Stimulated activated CD4-positive, alpha-beta T cell treated with anti-CD3 and anti-CD28 coated beads, Interleukin-12 subunit alpha, Interleukin-12 subunit beta, amount 100 ng/mL, for 24 hours (primary cell): ENCODE measurements around the gene INKA2.

Source experiments
- DNase-seq, 2 experiments: peaks; one replicate each; pipeline ENCODE4 v3.0.0-alpha.2; 2020; ENCODE audit warnings: low read depth in 2 of 2

INKA2 gene

DNA sequence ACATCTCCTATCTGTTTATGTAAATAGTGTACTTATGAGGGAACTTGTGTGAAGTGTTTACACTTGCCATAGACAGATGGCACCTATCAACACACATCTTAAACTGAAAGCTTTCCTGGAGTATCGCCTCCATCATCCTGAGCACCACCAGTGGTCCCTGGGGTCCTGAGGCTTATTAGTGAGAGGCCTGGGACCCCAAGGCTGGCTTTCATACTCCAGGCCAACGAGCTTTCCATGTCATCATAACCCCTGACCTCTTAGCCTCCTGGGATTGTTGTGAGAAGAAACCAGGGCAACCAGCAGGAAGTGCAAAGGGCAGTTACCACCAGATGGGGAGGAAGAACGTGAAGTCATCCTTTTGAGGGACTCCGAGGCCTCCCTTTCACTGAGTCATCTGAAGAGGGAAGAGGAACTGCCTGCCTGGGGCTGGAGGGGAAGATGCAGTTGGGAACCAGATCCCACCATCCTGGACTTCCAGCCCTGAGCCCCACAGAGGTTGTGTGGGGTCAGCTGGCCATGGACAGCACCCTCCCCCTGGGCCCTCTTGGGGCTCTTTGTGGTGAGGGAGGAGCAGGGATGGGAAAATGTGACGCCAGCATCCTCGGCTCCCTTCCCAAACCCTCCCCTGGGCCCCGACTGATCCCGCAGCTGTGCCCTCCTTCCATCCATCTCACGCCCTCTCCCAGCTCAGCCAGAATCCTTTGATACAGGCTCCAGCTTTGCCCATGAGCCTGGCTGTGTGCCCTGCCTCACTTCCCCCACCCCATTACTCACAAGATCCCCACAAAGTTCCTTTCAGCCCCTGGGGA, 5.8 kb downstream of the INKA2 start:
- no peak for DNase-seq

DNA sequence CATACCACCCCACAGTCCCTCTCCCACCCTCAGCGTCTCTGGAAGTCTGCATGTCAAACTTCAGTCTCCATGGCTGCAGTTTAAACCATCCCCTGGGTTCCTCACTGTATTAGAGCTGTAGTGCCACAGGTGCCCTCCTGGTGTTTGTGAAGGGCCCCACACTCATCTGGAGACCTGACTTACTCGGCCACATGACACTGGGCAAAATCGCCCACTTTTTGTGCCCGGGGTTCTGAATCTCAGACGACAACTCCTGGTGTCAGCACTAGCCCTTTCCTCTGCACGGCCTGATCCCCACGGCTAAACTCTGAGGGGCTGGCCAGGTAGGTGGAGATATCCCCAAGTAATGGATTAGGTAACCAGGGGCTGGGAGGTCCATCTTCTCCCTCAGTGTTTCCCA, 6.5 kb downstream of the INKA2 start:
- DNase-seq: no peak

DNA sequence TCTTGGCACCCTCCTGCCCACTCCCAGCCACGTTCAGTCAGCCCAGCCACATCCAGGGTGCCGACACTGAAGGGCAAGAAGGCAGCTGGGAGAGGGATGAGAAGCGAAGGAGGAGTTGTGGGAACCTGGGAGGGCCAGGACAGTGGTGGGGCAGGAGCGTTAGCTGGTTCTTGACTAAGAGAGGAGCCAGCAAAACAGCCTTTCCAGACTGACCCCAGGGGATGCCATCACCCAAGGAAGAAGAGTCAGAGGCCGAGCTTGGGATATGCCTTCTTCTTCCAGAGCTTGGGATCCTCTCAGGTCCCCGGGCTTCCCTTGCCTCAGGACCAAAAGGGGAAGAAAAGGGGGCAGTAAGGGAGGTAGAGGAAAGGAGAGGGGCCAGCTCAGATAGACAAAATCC, 7.2 kb downstream of the INKA2 start:
- no peak for DNase-seq

DNA sequence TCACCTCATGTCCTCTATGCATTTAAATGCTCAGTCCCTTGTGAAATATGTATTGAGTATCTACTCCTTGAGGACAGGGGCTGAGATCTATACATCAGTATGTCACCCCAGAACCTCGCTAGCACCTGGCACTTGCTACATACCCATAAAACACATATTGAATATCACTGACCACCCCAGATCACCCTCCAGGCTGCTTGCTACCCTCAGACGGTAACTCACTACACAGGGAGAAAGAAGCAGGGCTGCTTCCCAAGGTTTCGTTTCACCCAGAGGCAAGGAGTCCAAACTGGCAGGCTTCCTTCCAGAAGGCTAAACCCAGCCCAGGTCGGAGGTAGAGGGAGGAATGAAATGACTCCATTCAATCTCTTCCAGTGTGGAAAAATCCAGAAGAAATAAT, 8.5 kb downstream of the INKA2 start:
- no peak for DNase-seq

DNA sequence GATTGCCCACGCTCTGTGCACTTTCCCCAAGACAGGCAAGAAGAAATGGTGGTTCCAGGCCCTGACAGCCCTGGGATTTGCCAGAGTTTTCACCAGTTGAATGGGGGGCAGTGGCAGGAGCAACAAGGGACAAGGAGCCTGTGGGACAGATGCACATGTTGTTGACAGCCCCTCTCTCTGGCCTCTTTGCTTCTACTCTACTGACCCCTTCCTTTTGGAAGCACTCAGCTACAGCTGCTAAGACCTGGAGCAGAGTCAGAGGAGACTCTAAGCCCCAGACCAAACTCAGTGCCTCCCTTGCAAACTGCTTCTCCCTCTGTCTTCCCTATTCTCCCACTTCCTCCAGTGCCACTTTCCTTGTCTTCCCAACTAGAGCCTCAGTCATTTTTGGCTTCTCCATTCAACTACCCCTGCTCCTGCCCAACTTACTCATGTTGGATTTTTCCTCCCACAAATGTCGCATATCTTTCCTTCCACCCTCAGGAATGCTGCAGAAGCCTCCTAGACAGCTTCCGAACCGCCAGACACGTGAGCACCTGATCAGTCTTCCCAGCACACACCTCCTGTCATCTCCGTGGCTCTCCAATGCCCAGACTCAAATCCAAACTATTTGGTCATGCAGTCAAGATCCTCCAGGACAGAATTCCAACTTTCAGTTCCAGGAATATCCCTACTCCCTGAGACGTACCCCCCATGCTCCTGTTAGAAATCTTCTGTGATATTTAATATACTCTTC, 9.1 kb downstream of the INKA2 start:
- no peak for DNase-seq

DNA sequence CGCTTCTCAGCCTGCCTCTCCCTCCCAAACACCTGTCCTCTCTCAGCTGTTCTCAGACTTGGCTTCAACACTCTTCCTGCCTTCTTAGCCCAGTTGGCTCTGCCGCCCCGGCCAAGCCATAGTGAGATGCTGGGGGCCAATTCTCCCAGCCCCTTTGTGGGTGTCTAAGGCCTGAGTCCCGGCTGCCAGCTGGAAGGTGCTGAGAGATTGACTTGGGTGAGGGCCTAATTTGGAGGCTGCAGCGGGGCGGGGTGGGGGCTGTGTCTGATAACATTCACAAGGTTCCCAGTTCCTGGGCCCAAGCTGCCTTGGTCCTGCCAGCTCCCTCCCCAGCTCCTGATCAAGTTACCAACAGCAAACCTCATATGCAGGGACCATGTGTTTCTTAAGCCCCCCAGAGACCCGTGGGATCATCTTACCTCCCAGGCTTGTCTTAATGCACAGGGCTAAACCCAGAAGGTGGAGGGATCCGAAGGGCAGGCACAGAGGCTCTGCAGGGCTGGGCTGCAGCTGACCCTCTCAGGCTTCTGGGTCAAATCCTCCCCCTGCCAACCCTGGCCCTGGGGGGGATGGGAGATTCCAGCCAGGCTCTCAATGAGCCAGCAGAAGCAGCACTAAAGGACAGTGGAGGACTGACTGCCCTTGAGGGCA, 9.8 kb downstream of the INKA2 start:
- DNase-seq: no peak

DNA sequence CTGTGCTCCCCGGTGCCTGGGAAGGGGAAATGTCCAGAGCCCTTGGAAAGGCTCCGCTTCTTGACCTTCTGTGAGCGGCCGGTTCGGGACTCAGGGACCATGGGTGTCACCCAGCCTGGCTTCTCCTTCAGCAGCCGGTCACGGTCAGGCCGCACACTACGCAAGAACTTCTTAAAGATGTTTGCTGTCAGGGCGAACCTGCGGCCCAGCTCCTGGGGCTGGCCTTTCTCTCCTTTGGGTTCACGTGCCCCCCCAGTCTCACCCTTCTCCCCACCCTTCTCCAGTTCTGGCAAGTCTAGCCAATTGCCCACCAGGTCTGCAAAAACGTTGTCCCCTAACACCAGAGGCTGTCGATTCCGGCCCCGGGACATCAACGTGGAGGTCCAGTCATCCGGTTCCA, 12.1 kb downstream of the INKA2 start:
- DNase-seq: no peak

DNA sequence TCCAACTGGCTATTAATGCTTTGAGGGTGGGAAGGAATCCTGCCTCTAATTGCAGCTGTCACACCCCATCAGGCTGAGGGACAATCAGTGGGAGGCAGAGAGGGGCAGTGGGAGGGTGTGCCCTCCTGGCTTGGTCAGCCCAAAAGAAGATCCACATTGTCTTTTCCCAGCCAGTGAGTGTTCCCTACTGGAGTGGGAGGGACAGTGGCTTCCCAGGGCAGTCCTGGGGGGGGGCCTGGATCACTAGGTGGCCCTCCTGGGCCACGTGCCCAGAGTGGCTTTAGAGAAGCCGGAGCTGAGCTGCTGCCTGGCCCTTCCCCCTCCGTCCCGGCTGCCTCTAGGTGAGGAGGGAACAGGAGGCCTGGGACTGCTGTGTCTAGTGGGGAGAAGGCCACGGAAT, 14.0 kb downstream of the INKA2 start:
- DNase-seq: no peak

DNA sequence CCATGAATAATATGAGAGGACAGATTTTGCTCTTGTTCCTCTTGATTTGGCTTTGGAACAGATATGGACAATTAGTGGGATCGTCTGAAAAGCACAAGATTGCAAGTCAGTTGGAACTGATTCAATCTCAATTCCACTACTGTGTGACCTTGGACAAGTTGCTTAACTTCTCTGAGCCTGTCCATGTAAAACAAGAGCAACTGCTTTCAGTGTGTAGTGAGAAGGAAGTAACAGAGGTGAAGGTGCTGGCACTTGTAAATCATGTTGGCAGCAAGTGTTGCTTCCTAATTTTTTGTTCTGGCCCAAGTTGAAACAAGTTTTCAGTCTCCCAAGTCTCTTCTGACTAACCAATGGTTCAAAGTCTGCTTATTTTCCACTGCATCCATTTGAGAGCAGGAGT, 15.3 kb downstream of the INKA2 start:
- no peak for DNase-seq

DNA sequence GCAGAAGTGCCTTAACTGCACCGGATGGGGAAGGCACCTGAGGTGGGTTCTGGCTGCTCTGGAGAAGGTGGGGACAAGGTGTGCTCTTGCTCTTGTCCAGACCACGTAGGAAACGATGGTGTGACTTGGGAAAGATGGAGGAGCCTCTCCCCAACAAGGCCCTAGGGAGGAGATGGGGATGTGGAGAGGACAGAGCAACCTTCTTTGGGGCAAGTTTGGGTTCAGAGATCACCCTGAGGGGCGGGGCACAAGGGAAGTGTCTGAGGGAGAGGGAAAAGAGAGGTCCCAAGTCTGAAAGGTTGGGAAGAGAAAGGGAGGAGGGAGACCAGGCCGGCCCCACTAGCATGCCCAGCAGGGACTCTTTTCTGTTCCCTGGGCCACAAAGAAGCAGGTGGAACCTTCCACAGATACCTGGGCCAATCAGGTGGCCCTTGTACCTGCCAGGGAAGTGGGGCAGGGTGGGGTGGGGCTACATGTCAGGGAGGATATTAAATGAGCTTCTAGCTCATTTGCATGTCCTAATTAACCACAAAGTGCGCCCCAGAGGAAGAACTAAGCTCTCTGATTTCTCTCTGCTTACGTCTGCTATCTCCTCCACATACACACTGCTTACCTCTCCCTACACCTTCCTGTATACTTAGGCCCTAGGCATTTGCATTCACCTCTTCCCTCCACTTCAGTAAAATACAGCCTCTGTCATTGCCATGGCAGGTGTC, 15.9 kb downstream of the INKA2 start:
- DNase-seq: no peak

DNA sequence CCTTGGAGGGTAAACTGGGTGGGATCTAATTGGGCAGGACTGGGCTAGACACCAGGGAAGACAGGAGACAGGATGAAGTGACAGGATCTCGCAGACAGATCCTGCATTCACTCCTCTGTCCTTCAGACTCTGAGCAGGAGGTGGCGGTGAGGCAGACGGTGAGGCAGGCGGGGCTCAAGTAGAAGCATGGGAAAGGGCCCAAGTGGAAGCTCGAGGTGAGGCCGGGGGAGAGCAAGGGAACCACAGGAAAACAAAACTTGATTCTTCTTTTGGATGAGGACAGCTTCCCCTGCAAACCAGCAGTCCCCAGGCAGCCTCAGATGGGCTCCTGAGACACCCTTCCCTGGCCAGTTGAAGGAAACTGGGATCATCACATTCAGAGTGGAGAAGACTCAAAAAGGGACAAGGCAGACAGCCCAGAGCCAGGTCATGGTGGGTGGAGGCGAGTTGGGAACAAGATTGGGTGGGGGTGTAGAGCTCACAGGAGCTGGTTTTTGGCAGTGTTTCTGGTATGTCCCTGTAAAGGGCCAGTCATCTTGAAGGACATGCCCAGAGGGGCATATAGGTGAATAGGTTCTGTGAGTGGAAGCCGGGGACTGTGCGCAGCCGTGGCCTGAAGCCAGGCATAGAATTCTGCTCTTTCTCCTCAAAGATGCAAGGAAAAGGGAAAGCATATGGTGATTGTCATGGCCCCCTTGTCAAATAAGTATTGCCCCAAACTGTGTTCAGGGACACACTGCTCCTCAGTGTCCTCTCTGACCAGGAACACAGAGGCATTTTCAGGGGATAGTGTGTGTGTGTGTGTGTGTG, 18.0 kb downstream of the INKA2 start:
- DNase-seq: no peak

DNA sequence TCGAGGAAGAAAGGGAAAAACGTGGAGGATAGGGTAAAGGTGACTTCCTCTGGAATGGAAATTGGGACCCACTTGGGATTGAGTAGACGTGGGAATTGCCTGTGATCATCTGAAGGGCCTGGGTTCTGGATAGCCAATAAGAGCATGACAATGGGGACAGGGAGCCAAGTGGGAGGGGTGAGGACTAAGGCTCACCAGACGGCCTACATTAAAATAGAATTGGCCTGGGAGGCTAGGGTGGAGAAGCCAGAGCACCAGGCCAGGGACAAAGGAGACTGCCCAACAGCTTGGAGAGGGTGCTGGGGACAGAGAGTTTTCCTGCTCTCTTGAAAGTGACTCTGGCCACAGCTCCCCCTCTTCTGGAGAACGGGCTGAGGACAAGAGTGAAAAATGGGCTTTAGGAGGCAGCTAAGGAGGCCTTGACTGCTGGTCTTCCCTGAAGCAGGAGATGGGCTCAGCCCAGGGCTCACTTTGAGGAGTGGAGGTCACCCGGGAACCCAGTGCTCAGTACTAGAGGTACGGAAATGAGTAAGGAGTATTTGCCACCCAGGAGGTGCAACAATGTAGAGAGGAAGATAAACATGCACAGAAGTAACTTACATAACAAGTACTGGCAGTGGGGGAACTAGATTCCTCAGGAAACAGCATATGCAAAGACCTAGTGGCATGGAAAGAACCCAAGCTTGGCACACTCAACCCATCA, 18.8 kb downstream of the INKA2 start:
- DNase-seq: no peak

DNA sequence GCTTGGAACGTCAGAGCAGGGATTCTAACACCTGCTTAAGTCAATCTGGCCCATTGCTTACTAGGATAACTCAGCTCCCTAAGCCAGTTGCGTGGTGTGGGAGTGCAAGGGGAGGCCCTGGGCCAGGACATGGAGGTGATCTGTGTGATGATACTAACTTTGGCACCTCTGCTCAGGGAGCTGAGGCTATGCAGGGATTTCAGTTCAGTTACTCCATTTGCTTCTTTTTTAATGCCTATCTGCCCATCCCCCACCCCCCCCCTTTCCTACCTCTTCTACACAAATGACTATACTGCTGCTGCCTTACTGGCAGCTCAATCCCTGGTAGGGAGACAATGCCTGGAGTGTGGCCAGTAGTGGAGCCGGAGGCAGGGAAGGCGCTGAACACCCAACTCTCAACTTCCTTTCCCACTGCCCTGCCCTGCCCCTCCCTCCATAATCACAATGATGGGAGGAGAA, 19.5 kb downstream of the INKA2 start:
- no peak for DNase-seq

DNA sequence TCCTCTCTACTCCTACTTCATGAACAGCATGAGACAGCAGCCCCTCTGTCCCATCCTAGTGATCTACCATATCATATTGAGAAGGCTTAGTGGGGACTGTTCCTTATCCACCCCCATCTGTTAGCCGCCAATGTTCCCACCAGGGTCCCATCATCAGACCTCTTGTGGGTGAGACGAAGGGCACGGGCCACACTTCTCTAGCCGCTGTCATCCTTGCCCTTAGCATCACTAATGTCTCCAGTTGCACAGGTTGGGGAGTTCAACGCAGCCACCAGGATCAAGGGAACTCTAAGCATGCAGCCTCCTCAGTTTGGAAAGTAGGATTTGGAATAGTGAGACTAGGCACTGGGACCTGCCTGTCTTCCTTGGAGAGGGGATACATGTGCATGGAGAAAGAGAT, 20.1 kb downstream of the INKA2 start:
- no peak for DNase-seq

DNA sequence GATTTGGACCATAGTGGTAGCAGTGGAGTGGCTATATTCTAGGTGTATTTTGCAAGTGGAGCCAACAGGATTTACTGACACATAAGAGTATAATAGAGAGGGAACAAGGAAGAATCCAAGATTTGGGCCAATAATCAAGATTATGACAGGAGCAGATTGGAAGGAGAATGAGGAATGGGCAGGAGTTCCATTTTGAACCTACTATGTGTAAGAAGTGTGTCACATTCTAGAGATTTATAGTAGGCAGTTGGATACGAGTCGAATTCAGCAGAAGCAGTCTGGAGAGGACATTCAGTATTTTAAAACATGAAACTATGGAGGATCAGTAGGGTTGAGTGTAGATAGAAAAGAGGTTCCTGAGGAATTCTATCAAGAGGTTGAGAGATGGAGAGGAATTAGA, 21.7 kb downstream of the INKA2 start:
- DNase-seq: no peak

DNA sequence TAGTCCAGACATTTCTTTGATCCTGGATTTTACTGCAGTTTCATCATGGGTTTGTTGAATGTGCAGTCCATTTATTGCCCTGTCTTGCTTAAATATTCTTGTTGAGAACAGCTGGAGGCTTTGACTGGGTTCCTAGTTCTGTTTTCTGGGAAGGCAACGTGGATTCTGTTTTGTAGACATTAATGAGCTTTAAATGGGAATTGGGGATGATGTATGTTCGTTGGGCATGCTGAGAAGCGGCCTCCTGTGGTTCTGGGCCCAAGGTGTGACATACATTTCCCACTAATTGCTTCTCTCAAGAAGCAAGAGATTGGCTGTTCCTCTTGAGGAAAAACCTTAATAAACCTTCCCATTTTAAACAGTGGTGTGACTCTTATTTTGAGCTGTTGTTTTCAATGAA, 22.9 kb downstream of the INKA2 start:
- DNase-seq: no peak

DNA sequence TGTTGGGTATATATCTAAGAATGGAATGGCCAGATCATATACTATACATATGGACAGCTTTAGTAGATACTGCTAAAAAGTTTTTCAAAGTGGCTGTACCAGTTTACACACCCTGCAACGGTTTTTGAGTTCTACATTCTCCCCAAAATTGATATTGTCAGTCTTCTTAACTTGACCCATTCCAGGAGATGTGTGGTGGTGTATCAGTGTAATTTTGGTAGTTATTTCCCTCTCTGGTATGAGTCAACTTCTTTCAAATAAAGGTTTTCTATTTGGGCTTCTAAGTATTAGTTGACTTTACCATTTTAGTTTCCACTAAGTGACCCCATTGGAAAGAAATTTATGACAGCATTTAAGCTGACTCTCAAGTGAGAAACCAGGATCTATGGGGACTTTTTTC, 29.2 kb downstream of the INKA2 start:
- no peak for DNase-seq

DNA sequence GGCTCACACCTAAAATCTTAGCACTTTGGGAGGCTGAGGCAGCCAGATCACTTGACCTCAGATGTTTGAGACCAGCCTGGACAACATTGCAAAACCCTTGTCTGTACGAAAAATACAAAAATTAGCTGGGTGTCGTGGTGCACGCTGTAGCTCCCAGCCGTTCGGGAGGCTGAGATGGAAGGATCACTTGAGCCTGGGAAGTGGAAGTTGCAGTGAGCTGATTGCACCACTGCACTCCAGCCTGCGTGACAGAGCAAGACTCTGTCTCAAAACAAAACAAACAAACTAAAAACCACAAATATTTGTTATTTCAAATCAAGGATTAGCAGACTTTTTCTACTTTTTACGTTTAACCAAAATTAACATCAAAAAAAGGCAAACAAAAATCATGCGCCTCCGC, 31.3 kb downstream of the INKA2 start:
- no peak for DNase-seq

DNA sequence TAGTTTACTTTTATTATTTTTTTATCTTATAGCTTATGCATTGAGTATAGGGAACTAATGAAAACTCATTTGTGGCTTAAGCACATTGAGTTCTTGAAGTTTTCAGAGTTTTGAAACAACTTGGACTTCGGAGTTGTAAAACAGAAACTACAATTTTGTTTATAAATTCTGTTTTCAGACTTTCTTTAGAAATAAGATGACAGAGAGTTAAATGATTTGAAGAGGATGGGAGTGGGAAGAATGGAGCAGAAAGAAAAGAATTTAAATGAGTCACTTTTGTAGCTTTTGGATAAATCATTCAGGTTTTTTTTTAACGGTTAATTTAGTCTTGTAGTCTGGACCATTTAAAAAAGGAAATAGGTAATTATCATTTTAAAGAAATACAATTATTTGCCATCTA, 32.3 kb downstream of the INKA2 start:
- no peak for DNase-seq

DNA sequence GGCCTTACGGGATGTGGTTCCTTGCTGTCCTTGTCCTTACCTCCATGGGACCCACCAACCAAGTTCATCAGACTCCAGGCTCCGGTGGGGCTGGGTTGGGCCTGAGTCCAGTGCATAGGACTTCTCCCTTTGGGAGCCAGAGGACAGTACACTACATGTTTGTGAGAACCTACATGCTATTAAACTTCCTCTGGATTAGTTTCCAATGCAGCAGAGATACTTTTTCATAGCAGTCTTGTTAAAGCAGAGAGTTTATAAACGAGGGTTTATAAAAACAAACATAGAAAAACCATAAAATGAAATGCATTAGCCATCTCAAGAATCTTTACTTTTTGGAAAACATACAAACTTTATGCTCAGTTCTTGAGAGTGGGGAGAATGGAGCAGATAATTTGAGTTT, 33.4 kb downstream of the INKA2 start:
- no peak for DNase-seq

DNA sequence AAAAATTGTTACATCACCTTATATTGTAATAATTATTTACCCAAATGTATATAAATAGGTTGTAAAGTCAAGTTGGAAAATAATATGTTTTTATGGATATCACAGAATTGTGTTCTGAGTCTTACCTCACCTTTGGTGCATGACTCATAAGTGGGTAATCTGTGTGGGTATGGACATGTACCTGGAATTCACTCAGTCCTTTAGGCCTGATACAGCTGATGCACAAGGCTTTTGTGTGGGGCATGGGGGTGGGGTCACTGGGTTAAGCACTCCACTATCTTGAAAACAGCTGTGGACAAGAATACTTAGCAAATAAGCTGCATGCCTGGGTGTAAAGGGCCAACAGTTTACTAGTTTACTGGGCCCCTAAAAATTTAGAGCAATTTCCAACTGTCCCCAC, 34.4 kb downstream of the INKA2 start:
- DNase-seq: no peak
